Choroid plexus epithelial cell (primary cell): Measurements from ENCODE around the gene DRAM1.

Experiments
- DNase-seq: peaks from one replicate; pipeline ENCODE4 v3.0.0-alpha.2; 2010; ENCODE audit warnings: low read depth
- H3K4me3 ChIP-seq: 2 replicates; pipeline ENCODE4 v1.5.1; 2011; ENCODE audit warnings: low read depth, mild to moderate bottlenecking, control low read depth, low read length, moderate library complexity
- CTCF ChIP-seq: conservative IDR thresholded peaks from 2 replicates; pipeline ENCODE4 v1.5.1; 2011; ENCODE audit warnings: low read depth, mild to moderate bottlenecking, control low read depth, inconsistent platforms, low read length, moderate library complexity

DRAM1 gene

GRCh38 chr12:101838628-101839323, 38.6 kb upstream of the DRAM1 start:
- no peak for TF ChIP-seq CTCF
- DNase-seq: no peak

GRCh38 chr12:101839324-101840283, 37.8 kb upstream of the DRAM1 start:
- H3K4me3 ChIP-seq: no peak overlapping the region
- TF ChIP-seq CTCF: peak; percentile 87
- DNase-seq: peak; percentile 85

More at GRCh38 chr12:101838628-101839323, 38.6 kb upstream of the DRAM1 start:
- no peak overlapping the region for H3K4me3 ChIP-seq

GRCh38 chr12:101841069-101841468, 36.3 kb upstream of the DRAM1 start:
- H3K4me3 ChIP-seq: no peak overlapping the region
- no peak for DNase-seq
- no peak for TF ChIP-seq CTCF

- no peak for DNase-seq
- H3K4me3 ChIP-seq: no peak overlapping the region
- no peak for TF ChIP-seq CTCF
Observed at GRCh38 chr12:101845137-101845711, 32.2 kb upstream of the DRAM1 start.

GRCh38 chr12:101847325-101847724, 30.1 kb upstream of the DRAM1 start:
- no peak for DNase-seq
- TF ChIP-seq CTCF: no peak

GRCh38 chr12:101850199-101850598, 27.2 kb upstream of the DRAM1 start:
- no peak overlapping the region for H3K4me3 ChIP-seq
- no peak for DNase-seq
- no peak for TF ChIP-seq CTCF

More at GRCh38 chr12:101847325-101847724, 30.1 kb upstream of the DRAM1 start:
- no peak overlapping the region for H3K4me3 ChIP-seq
